AG09309 (cell line): ENCODE measurements around the gene APP.

Source experiments
- DNase-seq: peaks from one replicate; pipeline ENCODE4 v3.0.0-alpha.2; 2010; ENCODE audit warnings: low read depth
- H3K4me3 ChIP-seq: 2 replicates; pipeline ENCODE4 v1.5.1; 2011; ENCODE audit warnings: mild to moderate bottlenecking, low read depth, low read length, moderate library complexity; ENCODE audit not compliant: control insufficient read depth
- CTCF ChIP-seq: IDR thresholded peaks from 2 replicates; pipeline ENCODE4 v1.5.1; 2011; ENCODE audit warnings: mild to moderate bottlenecking, low read depth, low read length, inconsistent platforms; ENCODE audit not compliant: insufficient read depth, control insufficient read depth; ENCODE audit errors: missing control alignments

Gene APP

GRCh38 chr21:25842925-25843324 is 327.6 kb downstream of the APP start:
- no peak for DNase-seq
- no peak overlapping the region for H3K4me3 ChIP-seq
- no peak for TF ChIP-seq CTCF

GRCh38 chr21:25838809-25839208 is 331.8 kb downstream of the APP start:
- TF ChIP-seq CTCF, result no peak
- H3K4me3 ChIP-seq, result no peak overlapping the region
- no peak for DNase-seq

- no peak overlapping the region for H3K4me3 ChIP-seq
- no peak for TF ChIP-seq CTCF
- no peak for DNase-seq
Measured at GRCh38 chr21:25837533-25838265, 332.9 kb downstream of the APP start.

- TF ChIP-seq CTCF, result no peak
- H3K4me3 ChIP-seq, result no peak overlapping the region
- no peak for DNase-seq
Measured at GRCh38 chr21:25836396-25836795, 334.2 kb downstream of the APP start.

- DNase-seq, result no peak
- no peak overlapping the region for H3K4me3 ChIP-seq
- TF ChIP-seq CTCF, result no peak
Measured at GRCh38 chr21:25834381-25834780, 336.2 kb downstream of the APP start.

GRCh38 chr21:25831300-25831960 is 339.1 kb downstream of the APP start:
- DNase-seq, result no peak
- TF ChIP-seq CTCF, result no peak
- H3K4me3 ChIP-seq, result no peak overlapping the region
